ENCODE measurements around the gene TXNRD1.

Gene TXNRD1

GRCh38 chr12:104381731-104382480 is 166.3 kb downstream of the TXNRD1 start (continued):
- TF ChIP-seq CTCF (tag by site-specific recombination; IDR thresholded peaks at IDR 0.05) (peak; percentile 80), ZNF664 (tag by site-specific recombination; IDR thresholded peaks at IDR 0.05) (peak; percentile 97), ZFHX2 (tag by site-specific recombination; conservative IDR thresholded peaks at IDR 0.05) (peak; percentile 68), ZNF394 (tag by site-specific recombination; IDR thresholded peaks at IDR 0.05; ENCODE audit: borderline replicate concordance) (no peak), ZSCAN23 (tag by site-specific recombination; IDR thresholded peaks at IDR 0.05) (no peak), ZNF654 (tag by site-specific recombination; IDR thresholded peaks at IDR 0.05; ENCODE audit: low read depth) (peak; percentile 97)

GRCh38 chr12:104384141-104384880 is 168.7 kb downstream of the TXNRD1 start:
- no peaks in the 10 kb centered on the region for H3K4me1 ChIP-seq (ENCODE audit: control insufficient read depth, insufficient read depth, low read length)
- CTCF ChIA-PET = interaction anchor here (0.6 to 1.4 kb wide), 2 partner anchors 104 to 681 kb away, joined by 3 read pairs; no protein-coding TSS in a partner anchor
- H3K9me3 ChIP-seq (ENCODE audit: control insufficient read depth, insufficient read depth, low read depth, low read length) = no peaks in the 10 kb centered on the region
- no peak overlapping the region for H3K27ac ChIP-seq (ENCODE audit: extremely low read depth, low read depth, low read length)
- H3K36me3 ChIP-seq (ENCODE audit: control insufficient read depth in 2 of 2, insufficient read depth in 1 of 2, low read length in 2 of 2) = no peaks in the 10 kb centered on the region
- POLR2A ChIA-PET = no interaction called here
- no peak for TF ChIP-seq ZNF37A (tag by site-specific recombination; IDR thresholded peaks at IDR 0.05)
- TF ChIP-seq ZNF837 (tag by site-specific recombination; IDR thresholded peaks at IDR 0.05) = no peak
- no peak for TF ChIP-seq EGR2 (tag by site-specific recombination; IDR thresholded peaks at IDR 0.05; ENCODE audit: low read depth)
- TF ChIP-seq, protein P1, sequence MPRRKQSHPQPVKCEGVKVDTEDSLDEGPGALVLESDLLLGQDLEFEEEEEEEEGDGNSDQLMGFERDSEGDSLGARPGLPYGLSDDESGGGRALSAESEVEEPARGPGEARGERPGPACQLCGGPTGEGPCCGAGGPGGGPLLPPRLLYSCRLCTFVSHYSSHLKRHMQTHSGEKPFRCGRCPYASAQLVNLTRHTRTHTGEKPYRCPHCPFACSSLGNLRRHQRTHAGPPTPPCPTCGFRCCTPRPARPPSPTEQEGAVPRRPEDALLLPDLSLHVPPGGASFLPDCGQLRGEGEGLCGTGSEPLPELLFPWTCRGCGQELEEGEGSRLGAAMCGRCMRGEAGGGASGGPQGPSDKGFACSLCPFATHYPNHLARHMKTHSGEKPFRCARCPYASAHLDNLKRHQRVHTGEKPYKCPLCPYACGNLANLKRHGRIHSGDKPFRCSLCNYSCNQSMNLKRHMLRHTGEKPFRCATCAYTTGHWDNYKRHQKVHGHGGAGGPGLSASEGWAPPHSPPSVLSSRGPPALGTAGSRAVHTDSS (tag by site-specific recombination; IDR thresholded peaks at IDR 0.05) = no peak
- no peak for TF ChIP-seq ZNF692 (tag by site-specific recombination; IDR thresholded peaks at IDR 0.05)
- no peak for TF ChIP-seq ZSCAN16 (tag by site-specific recombination; IDR thresholded peaks at IDR 0.05)
- no peak for TF ChIP-seq SP7 (tag by site-specific recombination; IDR thresholded peaks at IDR 0.05)
- no peak for TF ChIP-seq ZNF596 (tag by site-specific recombination; IDR thresholded peaks at IDR 0.05)
- TF ChIP-seq ZNF571 (tag by site-specific recombination; IDR thresholded peaks at IDR 0.05) = no peak
- no peak for TF ChIP-seq TRIM28 (IDR thresholded peaks at IDR 0.05; ENCODE audit: borderline replicate concordance, low read length)
- TF ChIP-seq ZNF214 (tag by site-specific recombination; IDR thresholded peaks at IDR 0.05; ENCODE audit: borderline replicate concordance) = no peak
- no peak for TF ChIP-seq ZNF175 (tag by site-specific recombination; IDR thresholded peaks at IDR 0.05)
- TF ChIP-seq ZNF521 (tag by site-specific recombination; IDR thresholded peaks at IDR 0.05) = no peak
- no peak for TF ChIP-seq OVOL3 (tag by site-specific recombination; IDR thresholded peaks at IDR 0.05)
- TF ChIP-seq ZNF768 (tag by site-specific recombination; IDR thresholded peaks at IDR 0.05) = no peak
- TF ChIP-seq ZNF677 (tag by site-specific recombination; IDR thresholded peaks at IDR 0.05) = no peak
- TF ChIP-seq ZNF488 (tag by site-specific recombination; IDR thresholded peaks at IDR 0.05) = no peak
- no peak overlapping the region for H3K4me3 ChIP-seq (ENCODE audit: low read depth, low read length)
